Body of pancreas (tissue), 4 donors: Measurements from ENCODE around the gene PRDM16.

Experiments used
- CTCF ChIP-seq, 7 experiments: fragments of 450-650 bp in 4 of 7; fragments of 200-600 bp in 3 of 7; sonication (generic) in 3 of 7; IDR thresholded peaks; one replicate each; pipeline ENCODE4 v1.5.1; 2016 to 2019; ENCODE audit warnings: antibody characterized with exemption in 7 of 7
- POLR2A ChIP-seq, 3 donors: fragments of 450-650 bp; IDR thresholded peaks; one replicate each; pipeline ENCODE4 v1.6.1; 2016; ENCODE audit warnings: antibody characterized with exemption in 3 of 3, mild to moderate bottlenecking in 2 of 3

- no peak for TF ChIP-seq CTCF (IDR thresholded peaks at IDR 0.05)
- TF ChIP-seq POLR2A (IDR thresholded peaks at IDR 0.05) = no peak
Observed at GRCh38 chr1:3332043-3332442, 263.0 kb downstream of the PRDM16 start.
